Inferior parietal cortex (tissue), 1 donor: ENCODE data around the gene SLC16A5.
"Not testable (repeated sequence)": the region's sequence is repeated elsewhere in the genome, so short reads cannot be mapped to it uniquely, and the experiment has no call there.

Source experiments
- DNase-seq: peaks from one replicate; pipeline ENCODE4 v3.0.0-alpha.2; 2016; ENCODE audit errors: extremely low spot score

SLC16A5 gene

DNA sequence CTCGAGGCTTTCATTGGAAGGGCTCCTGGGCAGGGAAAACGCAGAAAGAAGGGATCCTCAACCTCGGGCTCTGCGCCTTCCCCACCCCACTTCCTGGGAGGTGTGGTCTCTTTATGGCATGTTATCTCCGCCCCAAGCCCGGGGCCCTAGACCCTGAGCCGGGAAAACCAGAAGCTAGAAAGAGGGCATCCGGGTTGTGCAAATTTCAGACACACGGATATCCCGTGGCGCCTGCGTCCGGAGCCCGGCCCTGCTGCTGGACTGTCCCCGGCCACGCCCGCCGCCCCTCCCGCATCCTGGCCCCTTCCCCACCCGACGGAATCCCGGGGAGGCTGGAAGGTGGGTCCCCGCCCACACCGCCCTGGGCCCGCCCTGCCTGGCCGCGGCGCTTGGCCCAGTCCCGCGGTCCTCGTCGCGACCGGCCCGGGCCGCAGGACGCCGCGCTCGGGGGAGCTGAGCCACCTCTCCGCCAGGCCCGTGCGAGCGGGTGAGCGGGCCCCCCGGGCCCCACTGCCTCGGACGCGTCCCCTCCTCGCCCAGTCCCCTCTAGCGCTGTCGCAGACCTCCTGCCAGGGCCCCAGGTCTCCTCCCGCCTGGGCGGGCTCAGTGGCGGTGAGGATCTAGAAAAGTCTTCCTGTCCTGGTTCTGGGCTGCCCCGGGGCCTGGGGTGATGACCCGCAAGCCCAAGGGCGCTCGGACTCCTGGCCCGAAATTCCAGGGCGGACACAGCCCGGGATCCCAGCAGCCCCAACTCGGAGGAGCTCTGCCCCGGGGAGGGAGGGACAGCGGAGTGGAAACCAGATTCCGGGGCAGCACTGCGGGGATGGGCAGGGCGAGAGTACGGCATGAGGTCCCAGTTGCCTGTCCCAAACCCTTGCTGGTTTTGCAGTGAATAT, at the start of gene SLC16A5:
SLC16A5 (plus strand) TSS at position 397 of the 896 bp plus-strand sequence. CDS start 5,683 bp downstream, outside the sequence.
- DNase-seq, result no peak

DNA sequence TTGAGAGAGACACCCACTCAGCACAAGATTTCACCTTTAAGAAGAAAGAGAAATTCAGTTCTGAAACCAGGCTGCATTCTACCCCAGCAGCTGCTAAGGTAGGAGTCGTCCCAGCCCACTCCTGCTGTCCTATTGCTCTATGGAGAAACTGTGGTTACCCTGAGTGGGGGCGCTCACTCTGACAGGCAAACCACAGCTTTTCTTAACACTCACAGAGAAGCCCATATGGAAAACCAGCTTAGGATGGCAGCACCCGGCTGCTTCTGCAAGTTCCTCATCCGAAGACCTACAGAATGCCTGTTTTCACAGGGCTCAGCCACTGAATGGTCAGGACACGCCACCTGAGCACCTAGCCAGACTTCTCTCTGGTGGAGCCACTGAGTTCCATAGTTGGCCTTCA, 48.5 kb upstream of the SLC16A5 start:
- no peak for DNase-seq

GRCh38 chr17:75041656-75042280, 46.0 kb upstream of the SLC16A5 start:
- no peak for DNase-seq

GRCh38 chr17:75043789-75044188, 44.0 kb upstream of the SLC16A5 start:
- not testable (repeated sequence) for DNase-seq

- DNase-seq, result no peak
Observed at GRCh38 chr17:75044716-75045115, 43.0 kb upstream of the SLC16A5 start.

DNA sequence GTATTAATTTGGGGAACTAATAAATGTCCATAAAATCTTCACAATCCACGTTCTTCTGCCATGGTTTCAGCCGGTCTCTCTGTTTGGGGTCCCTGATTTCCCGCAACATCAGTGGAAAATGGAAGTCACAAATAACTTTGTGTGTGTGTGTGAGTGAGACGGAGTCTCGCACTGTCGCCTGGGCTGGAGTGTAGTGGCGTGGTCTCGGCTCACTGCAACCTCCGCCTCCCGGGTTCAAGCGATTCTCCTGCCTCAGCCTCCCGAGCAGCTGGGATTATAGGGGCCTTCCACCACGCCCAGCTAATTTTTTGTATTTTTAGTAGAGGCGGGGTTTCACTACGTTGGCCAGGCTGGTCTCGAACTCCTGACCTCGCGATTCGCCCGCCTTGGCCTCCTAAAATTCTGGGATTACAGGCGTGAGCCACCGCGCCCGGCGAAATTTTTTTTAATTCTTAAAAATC, 41.8 kb upstream of the SLC16A5 start:
- DNase-seq, result not testable (repeated sequence)

- DNase-seq, result peak; percentile 97
Observed at GRCh38 chr17:75046407-75047289, 41.1 kb upstream of the SLC16A5 start, which contains the start of the genes ATP5PD and KCTD2. Gene ATP5PD, minus strand, starts transcription at chr17:75046969. Its CDS starts 4,319 bp downstream, at chr17:75042650. Gene KCTD2, plus strand, starts transcription at chr17:75047225. Its CDS starts 26 bp downstream, at chr17:75047251.

DNA sequence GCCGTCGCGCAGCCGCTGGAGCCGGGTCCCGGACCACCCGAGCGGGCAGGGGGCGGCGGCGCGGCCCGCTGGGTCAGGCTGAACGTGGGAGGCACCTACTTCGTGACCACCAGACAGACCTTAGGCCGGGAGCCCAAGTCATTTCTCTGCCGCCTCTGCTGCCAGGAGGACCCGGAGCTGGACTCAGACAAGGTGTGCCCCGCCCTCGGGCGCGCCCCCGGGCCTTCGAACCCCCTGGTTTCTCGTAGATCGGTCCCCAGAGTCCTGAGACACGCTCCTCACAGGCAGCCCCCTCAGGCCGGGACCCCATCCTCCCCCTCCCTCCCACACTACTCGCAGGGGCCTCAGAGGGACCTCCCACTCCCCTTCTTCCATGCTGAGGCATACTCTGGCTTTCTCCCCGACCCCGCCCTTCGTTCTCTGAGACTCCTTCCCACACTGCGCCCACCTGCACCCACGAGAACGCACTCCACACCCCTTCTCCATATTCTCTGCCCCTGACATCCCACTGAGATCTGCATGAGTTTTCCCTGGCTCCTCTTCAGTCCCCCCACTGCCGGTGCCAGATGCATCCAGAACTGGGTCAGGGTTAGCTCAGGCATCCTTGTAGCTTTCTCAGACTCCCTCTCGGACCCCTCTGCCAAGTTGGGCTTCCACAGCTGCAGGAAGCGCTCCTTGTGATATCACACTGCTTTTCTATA, 40.2 kb upstream of the SLC16A5 start:
- no peak for DNase-seq

GRCh38 chr17:75048249-75048878, 39.4 kb upstream of the SLC16A5 start:
- peak; percentile 50 for DNase-seq

DNA sequence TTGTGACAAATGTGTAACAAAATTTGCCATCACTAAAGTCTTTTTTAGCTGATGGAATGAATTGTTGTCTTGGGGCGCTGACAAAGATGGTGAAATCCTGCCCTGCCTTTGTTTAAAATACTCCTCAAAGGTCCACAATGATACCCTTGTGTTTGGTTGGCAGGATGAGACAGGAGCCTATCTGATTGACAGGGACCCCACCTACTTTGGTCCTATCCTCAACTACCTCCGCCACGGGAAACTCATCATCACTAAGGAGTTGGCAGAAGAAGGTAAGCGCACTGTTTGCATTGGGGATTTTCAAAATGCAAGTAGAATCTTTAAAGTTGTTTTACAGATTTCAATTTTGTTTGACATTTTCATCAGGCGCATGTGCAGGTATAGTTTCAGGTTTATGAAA, 38.7 kb upstream of the SLC16A5 start:
- no peak for DNase-seq

DNA sequence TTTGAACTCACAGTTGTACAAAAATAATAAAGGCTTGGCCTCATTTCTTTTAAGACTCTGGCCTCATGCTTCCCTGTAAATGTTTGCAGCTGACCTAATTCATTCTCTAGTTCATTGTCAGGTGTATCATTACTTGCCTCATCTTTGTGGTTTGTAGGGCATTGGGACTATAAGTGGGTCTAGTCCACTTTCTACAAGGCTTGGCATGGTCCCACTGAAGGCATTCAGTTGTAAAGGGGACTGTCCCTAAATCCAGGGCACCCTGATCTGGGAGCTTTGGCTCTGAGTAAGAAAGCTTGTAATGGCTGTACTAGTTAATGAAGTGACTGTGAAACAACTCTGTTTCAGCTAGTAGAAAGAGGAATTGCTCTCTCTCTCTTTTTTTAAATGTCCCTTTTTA, 38.0 kb upstream of the SLC16A5 start:
- DNase-seq, result no peak

DNA sequence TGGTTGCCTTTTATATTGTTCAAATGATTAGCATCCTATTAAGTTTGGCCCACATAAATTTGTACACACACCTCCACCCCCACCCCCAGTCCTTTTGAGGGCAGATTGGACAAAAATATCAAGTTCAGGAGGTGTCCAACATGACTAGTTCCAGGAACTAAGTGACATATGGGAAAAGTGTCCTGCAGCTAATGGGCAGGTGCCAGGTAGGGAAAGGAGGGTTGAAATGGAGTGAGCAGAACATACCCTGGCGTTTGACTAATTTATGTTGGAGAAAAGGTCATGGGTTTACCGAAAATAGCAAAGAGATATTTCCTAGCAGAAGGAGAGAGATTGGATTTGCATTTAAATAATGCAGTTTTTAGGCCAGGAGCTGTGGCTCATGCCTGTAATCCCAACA, 35.8 kb upstream of the SLC16A5 start:
- no peak for DNase-seq

GRCh38 chr17:75059369-75060345, 28.1 kb upstream of the SLC16A5 start:
- peak; percentile 80 for DNase-seq

- DNase-seq, result no peak
Observed at GRCh38 chr17:75060434-75061054, 27.2 kb upstream of the SLC16A5 start.

- no peak for DNase-seq
Observed at GRCh38 chr17:75061055-75061438, 26.7 kb upstream of the SLC16A5 start.

DNA sequence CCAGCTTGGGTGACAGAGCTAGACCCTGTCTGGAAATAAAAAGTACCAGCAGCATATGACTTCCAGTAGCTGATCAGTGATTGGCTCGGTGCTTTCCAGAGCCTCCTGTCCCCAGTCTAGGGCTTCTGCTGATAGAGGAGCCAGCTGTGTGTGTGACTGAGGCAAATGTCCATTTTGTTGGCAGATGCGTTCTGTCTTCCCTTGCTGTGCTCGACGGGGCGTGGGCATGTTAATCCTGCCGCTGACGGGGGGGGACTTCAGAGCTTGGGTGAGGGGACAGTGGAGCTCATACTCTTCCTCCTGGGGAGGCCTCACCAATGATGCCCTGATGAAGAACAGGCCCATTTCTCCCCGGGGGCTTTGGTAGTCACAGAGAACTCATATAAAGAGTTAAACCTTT, 26.1 kb upstream of the SLC16A5 start:
- no peak for DNase-seq

DNA sequence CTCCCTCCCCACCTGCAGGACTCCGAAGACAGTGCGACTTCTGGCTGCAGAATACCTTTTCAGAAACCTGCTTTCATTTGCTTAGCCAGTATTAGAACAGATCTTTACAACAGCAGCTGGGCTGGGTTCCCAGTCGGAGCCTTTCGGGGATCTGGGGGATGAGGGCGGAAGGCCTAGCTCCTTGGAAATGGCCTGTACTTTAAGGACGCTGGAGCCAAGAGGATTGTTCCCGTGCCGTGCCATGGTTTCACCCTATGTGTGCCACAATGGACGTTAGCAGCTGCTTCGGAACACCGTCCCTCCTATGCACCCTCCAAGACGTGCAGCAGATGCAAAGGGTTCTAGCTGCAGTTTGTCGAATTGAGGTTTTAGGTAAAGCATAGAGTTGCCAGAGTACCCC, 24.6 kb upstream of the SLC16A5 start:
- no peak for DNase-seq

- DNase-seq, result no peak
Observed at GRCh38 chr17:75063626-75064025, 24.1 kb upstream of the SLC16A5 start.

GRCh38 chr17:75064040-75064439, 23.7 kb upstream of the SLC16A5 start:
- no peak for DNase-seq
